K562 (cell line): ENCODE measurements around the gene MSH3.

Source experiments
- CREBBP ChIP-seq: IDR thresholded peaks from one replicate; pipeline ENCODE4 v1.6.1; 2012; ENCODE audit warnings: low read depth, mild to moderate bottlenecking, control low read depth, inconsistent platforms, low read length
- CTCF ChIP-seq, 3 experiments: IDR thresholded peaks in 2 of 3; conservative IDR thresholded peaks in 1 of 3; 2 replicates each; pipeline ENCODE4 v1.5.1; 2011 to 2012; ENCODE audit warnings: low read length in 3 of 3, mild to moderate bottlenecking in 3 of 3, control low read depth in 2 of 3, improper control_type of control experiment in 1 of 3, inconsistent platforms in 1 of 3, low read depth in 1 of 3, mixed read lengths in 1 of 3, moderate library complexity in 1 of 3; ENCODE audit not compliant: insufficient read depth in 2 of 3
- EP300 ChIP-seq: IDR thresholded peaks from 2 replicates; pipeline ENCODE4 v1.6.1; 2012; ENCODE audit warnings: low read length, improper control_type of control experiment
- EZH2 ChIP-seq: IDR thresholded peaks from 2 replicates; pipeline ENCODE4 v1.6.1; 2012; ENCODE audit warnings: low read depth, mild to moderate bottlenecking, inconsistent platforms, low read length, borderline replicate concordance
- HBP1 ChIP-seq: fragments of 450-650 bp; formaldehyde crosslinking; IDR thresholded peaks from 2 replicates; pipeline ENCODE4 v1.4.0; 2022; ENCODE audit warnings: missing genetic modification characterization
- KAT8 ChIP-seq: fragments of 450-650 bp; IDR thresholded peaks from 2 replicates; pipeline ENCODE4 v1.6.1; 2016; ENCODE audit warnings: low read depth, mild to moderate bottlenecking
- LEF1 ChIP-seq: fragments of 450-650 bp; IDR thresholded peaks from 2 replicates; pipeline ENCODE4 v1.6.1; 2016; ENCODE audit warnings: mild to moderate bottlenecking
- MAZ ChIP-seq, 2 experiments: fragments of 450-650 bp in 1 of 2; sonication (generic) in 1 of 2; formaldehyde crosslinking; IDR thresholded peaks in 1 of 2; conservative IDR thresholded peaks in 1 of 2; 2 replicates each; pipeline versions ENCODE4 v1.4.0 to v1.5.0; 2020; ENCODE audit warnings: mild to moderate bottlenecking in 1 of 2, missing genetic modification reagents in 1 of 2
- MEF2D ChIP-seq: conservative IDR thresholded peaks from 2 replicates; pipeline ENCODE4 v1.6.1; 2016; ENCODE audit warnings: low read depth, missing genetic modification characterization, missing compliant biosample characterization
- PHB ChIP-seq: fragments of 250-450 bp; sonication (Bioruptor Pico); IDR thresholded peaks from 2 replicates; pipeline ENCODE4 v1.5.0; 2021
- PRPF4 ChIP-seq: fragments of 200-400 bp; formaldehyde crosslinking; IDR thresholded peaks from one replicate; pipeline ENCODE4 v1.6.1; 2017; ENCODE audit warnings: low read length, low read depth, mild to moderate bottlenecking; ENCODE audit not compliant: insufficient read depth, poor library complexity, severe bottlenecking
- TFAM ChIP-seq: fragments of 250-450 bp; sonication (Bioruptor Pico); conservative IDR thresholded peaks from 2 replicates; pipeline ENCODE4 v1.5.0; 2021; ENCODE audit warnings: mild to moderate bottlenecking, moderate library complexity
- YY1 ChIP-seq, 3 experiments: IDR thresholded peaks; 2 replicates each; pipeline ENCODE4 v1.6.1; 2011; ENCODE audit warnings: low read length in 2 of 3, mild to moderate bottlenecking in 2 of 3, moderate library complexity in 2 of 3, borderline replicate concordance in 1 of 3, control low read depth in 1 of 3, low read depth in 1 of 3; ENCODE audit not compliant: insufficient read depth in 3 of 3, insufficient replicate concordance in 2 of 3, control insufficient read depth in 1 of 3, insufficient read length in 1 of 3; ENCODE audit errors: extremely low read depth in 1 of 3
- ZFP36 ChIP-seq: fragments of 150-350 bp; IDR thresholded peaks from 2 replicates; pipeline ENCODE4 v1.6.1; 2018; ENCODE audit warnings: low read length, low read depth; ENCODE audit not compliant: partially characterized antibody

- no peak for TF ChIP-seq YY1 (IDR thresholded peaks at IDR 0.05; ENCODE audit: borderline replicate concordance in 1 of 3, control insufficient read depth in 1 of 3, extremely low read depth in 1 of 3, insufficient read depth in 3 of 3, insufficient read length in 1 of 3, insufficient replicate concordance in 2 of 3, low read depth in 1 of 3, low read length in 2 of 3)
- TF ChIP-seq EP300 = no peak
- no peak for TF ChIP-seq CTCF (IDR thresholded peaks at IDR 0.05 in 2 of 3, conservative IDR thresholded peaks at IDR 0.05 in 1 of 3; ENCODE audit: insufficient read depth in 2 of 3, low read depth in 1 of 3, low read length in 3 of 3)
- TF ChIP-seq EZH2 = no peak
- no peak for TF ChIP-seq ZFP36
- no peak for TF ChIP-seq MEF2D (tag)
- TF ChIP-seq CREBBP = no peak
- no peak for TF ChIP-seq MAZ (CRISPR knock-in tag; conservative IDR thresholded peaks at IDR 0.05 in 1 of 2, IDR thresholded peaks at IDR 0.05 in 1 of 2)
- no peak for TF ChIP-seq PHB (CRISPR knock-in tag)
- TF ChIP-seq PRPF4 = no peak
- TF ChIP-seq LEF1 = no peak
- no peak for TF ChIP-seq TFAM
- TF ChIP-seq HBP1 (CRISPR knock-in tag) = no peak
- no peak for TF ChIP-seq KAT8
These were observed 21.8 kb upstream of the MSH3 start for GRCh38 chr5:80632700-80633099.
